ENCODE results near the gene IGSF6.

Gene IGSF6

GRCh38 chr16:21652453-21652852 lies at the start of gene IGSF6:
IGSF6 (minus strand) TSS chr16:21652608; CDS start chr16:21652598, 10 bp downstream.
- TF ChIP-seq CTCF (IDR thresholded peaks at IDR 0.05): no peak

- no peak for TF ChIP-seq CTCF (IDR thresholded peaks at IDR 0.05)
Measured at GRCh38 chr16:21701271-21701670, 48.9 kb upstream of the IGSF6 start.

- no peak for TF ChIP-seq CTCF (IDR thresholded peaks at IDR 0.05)
Measured at GRCh38 chr16:21698169-21699032, 46.0 kb upstream of the IGSF6 start.

- TF ChIP-seq CTCF (IDR thresholded peaks at IDR 0.05): no peak
Measured at GRCh38 chr16:21697032-21697431, 44.6 kb upstream of the IGSF6 start.

- TF ChIP-seq CTCF (IDR thresholded peaks at IDR 0.05): no peak
Measured at GRCh38 chr16:21694609-21695008, 42.2 kb upstream of the IGSF6 start.

GRCh38 chr16:21689107-21689506 lies 36.7 kb upstream of the IGSF6 start:
- TF ChIP-seq CTCF (IDR thresholded peaks at IDR 0.05): no peak

- no peak for TF ChIP-seq CTCF (IDR thresholded peaks at IDR 0.05)
Measured at GRCh38 chr16:21685034-21685455, 32.6 kb upstream of the IGSF6 start.

Data from LNCAP (cell line).